Activated CD8-positive, alpha-beta memory T cell treated with anti-CD3 and anti-CD28 coated beads, Interleukin-2, amount 10 ng/mL, durations not matched to agents 7 days and 5 days (primary cell): ENCODE data around the gene KCNMB2. TPM values are rescaled to one million over a fixed set of nuclear protein-coding genes. Genes with fewer than 3 reads are reported as not detected.
"Not testable (repeated sequence)": the region's sequence is repeated elsewhere in the genome, so short reads cannot be mapped to it uniquely, and the experiment has no call there.

Source experiments
- ATAC-seq: fragments of 150-1000 bp; cut with Tn5 transposase; one replicate; pipeline ENCODE4 v1.10.0; 2021; ENCODE audit warnings: moderate library complexity
- CTCF ChIA-PET: fragments of 350-600 bp; sonication (Branson Sonifier 250); formaldehyde crosslinking; loops from one replicate; lab custom pipeline; 2021; ENCODE audit warnings: antibody characterized with exemption; lab: Charles Lee
- DNase-seq: peaks from one replicate; pipeline ENCODE4 v3.0.0-alpha.2; 2020
- H3K27ac Mint-ChIP-seq: one replicate; pipeline ENCODE4 v1.8.0; 2021; ENCODE audit warnings: mild to moderate bottlenecking, mixed read lengths
- H3K27me3 Mint-ChIP-seq: one replicate; pipeline ENCODE4 v1.8.0; 2021; ENCODE audit warnings: mixed read lengths
- H3K36me3 Mint-ChIP-seq: one replicate; pipeline ENCODE4 v1.8.0; 2021; ENCODE audit warnings: mild to moderate bottlenecking, mixed read lengths
- H3K4me1 Mint-ChIP-seq: one replicate; pipeline ENCODE4 v1.8.0; 2021; ENCODE audit warnings: mixed read lengths
- H3K4me3 Mint-ChIP-seq: one replicate; pipeline ENCODE4 v1.8.0; 2021; ENCODE audit warnings: mild to moderate bottlenecking, moderate library complexity, mixed read lengths
- H3K9me3 Mint-ChIP-seq: one replicate; pipeline ENCODE4 v1.8.0; 2022; ENCODE audit warnings: low read depth, mixed read lengths
- total RNA-seq, 2 experiments: library from RNA; stranded (reverse); gene quantifications; one replicate each; pipeline ENCODE4 v1.2.3, GENCODE V29; 2021

Gene KCNMB2
- total RNA-seq, 2 experiments from 2014 or later, result not detected

- Mint-ChIP-seq H3K9me3 (no peaks in the 10 kb centered on the region), H3K27me3 (no peaks in the 10 kb centered on the region), H3K36me3 (no peaks in the 10 kb centered on the region), H3K27ac (no peak overlapping the region), H3K4me1 (no peaks in the 10 kb centered on the region), H3K4me3 (no peak overlapping the region)
- DNase-seq (no peak), ATAC-seq (no peak)
- CTCF ChIA-PET, result no interaction called here
Measured at GRCh38 chr3:178714925-178715832, 178.9 kb downstream of the KCNMB2 start.

- H3K27ac Mint-ChIP-seq, result no peak overlapping the region
- no peak overlapping the region for H3K4me3 Mint-ChIP-seq
- H3K36me3 Mint-ChIP-seq, result no peaks in the 10 kb centered on the region
- DNase-seq (no peak), ATAC-seq (no peak)
- CTCF ChIA-PET, result no interaction called here
- H3K27me3 Mint-ChIP-seq, result no peaks in the 10 kb centered on the region
- no peaks in the 10 kb centered on the region for H3K9me3 Mint-ChIP-seq
- H3K4me1 Mint-ChIP-seq, result no peaks in the 10 kb centered on the region
Measured at GRCh38 chr3:178718995-178719635, 182.9 kb downstream of the KCNMB2 start.

GRCh38 chr3:178732824-178733223 lies 196.6 kb downstream of the KCNMB2 start:
- ATAC-seq (no peak), DNase-seq (no peak)
- CTCF ChIA-PET, result no interaction called here
- H3K9me3 Mint-ChIP-seq, result no peaks in the 10 kb centered on the region
- no peaks in the 10 kb centered on the region for H3K27me3 Mint-ChIP-seq
- H3K4me3 Mint-ChIP-seq, result no peak overlapping the region
- no peaks in the 10 kb centered on the region for H3K36me3 Mint-ChIP-seq
- no peak overlapping the region for H3K27ac Mint-ChIP-seq
- no peaks in the 10 kb centered on the region for H3K4me1 Mint-ChIP-seq

- DNase-seq, result no peak
- H3K4me1 Mint-ChIP-seq, result no peaks in the 10 kb centered on the region
- H3K36me3 Mint-ChIP-seq, result no peaks in the 10 kb centered on the region
- CTCF ChIA-PET, result no interaction called here
- H3K4me3 Mint-ChIP-seq, result no peak overlapping the region
- ATAC-seq, result no peak
- H3K27ac Mint-ChIP-seq, result no peak overlapping the region
- no peaks in the 10 kb centered on the region for H3K9me3 Mint-ChIP-seq
- H3K27me3 Mint-ChIP-seq, result no peaks in the 10 kb centered on the region
Measured at GRCh38 chr3:178735032-178735674, 198.9 kb downstream of the KCNMB2 start.

GRCh38 chr3:178736300-178736699 lies 200.1 kb downstream of the KCNMB2 start:
- no peak overlapping the region for H3K27ac Mint-ChIP-seq
- CTCF ChIA-PET, result no interaction called here
- no peak overlapping the region for H3K4me3 Mint-ChIP-seq
- no peaks in the 10 kb centered on the region for H3K27me3 Mint-ChIP-seq
- no peak for ATAC-seq
- H3K36me3 Mint-ChIP-seq, result no peaks in the 10 kb centered on the region
- no peak for DNase-seq
- no peaks in the 10 kb centered on the region for H3K4me1 Mint-ChIP-seq
- no peaks in the 10 kb centered on the region for H3K9me3 Mint-ChIP-seq

GRCh38 chr3:178739720-178740119 lies 203.5 kb downstream of the KCNMB2 start:
- ATAC-seq, result no peak
- Mint-ChIP-seq H3K27ac (no peak overlapping the region), H3K27me3 (no peaks in the 10 kb centered on the region), H3K9me3 (no peaks in the 10 kb centered on the region), H3K4me1 (no peaks in the 10 kb centered on the region), H3K36me3 (no peaks in the 10 kb centered on the region), H3K4me3 (no peak overlapping the region)
- CTCF ChIA-PET, result no interaction called here
- no peak for DNase-seq

- Mint-ChIP-seq H3K27me3 (no peaks in the 10 kb centered on the region), H3K9me3 (no peaks in the 10 kb centered on the region), H3K27ac (no peak overlapping the region), H3K4me1 (no peaks in the 10 kb centered on the region), H3K36me3 (no peaks in the 10 kb centered on the region), H3K4me3 (no peak overlapping the region)
- CTCF ChIA-PET, result no interaction called here
- no peak for ATAC-seq
- DNase-seq, result no peak
Measured at GRCh38 chr3:178741020-178741419, 204.8 kb downstream of the KCNMB2 start.

GRCh38 chr3:178743297-178743696 lies 207.1 kb downstream of the KCNMB2 start:
- H3K27ac Mint-ChIP-seq, result no peak overlapping the region
- H3K4me3 Mint-ChIP-seq, result no peak overlapping the region
- ATAC-seq (no peak), DNase-seq (no peak)
- H3K36me3 Mint-ChIP-seq, result no peaks in the 10 kb centered on the region
- peaks cover 3% of the 10 kb centered on the region for H3K9me3 Mint-ChIP-seq
- no peaks in the 10 kb centered on the region for H3K4me1 Mint-ChIP-seq
- H3K27me3 Mint-ChIP-seq, result no peaks in the 10 kb centered on the region
- CTCF ChIA-PET, result no interaction called here

- DNase-seq, CTCF ChIA-PET, H3K4me1 Mint-ChIP-seq, H3K9me3 Mint-ChIP-seq, H3K36me3 Mint-ChIP-seq, ATAC-seq, H3K27me3 Mint-ChIP-seq, H3K27ac Mint-ChIP-seq, H3K4me3 Mint-ChIP-seq: not testable (repeated sequence)
Measured at GRCh38 chr3:178745861-178746655, 209.8 kb downstream of the KCNMB2 start.

- no peak for ATAC-seq
- Mint-ChIP-seq H3K27me3 (no peaks in the 10 kb centered on the region), H3K36me3 (no peaks in the 10 kb centered on the region), H3K27ac (no peak overlapping the region), H3K4me1 (no peaks in the 10 kb centered on the region), H3K9me3 (peaks cover 3% of the 10 kb centered on the region), H3K4me3 (no peak overlapping the region)
- DNase-seq, result no peak
- CTCF ChIA-PET, result no interaction called here
Measured at GRCh38 chr3:178748874-178749273, 212.6 kb downstream of the KCNMB2 start.

- Mint-ChIP-seq H3K4me1 (no peaks in the 10 kb centered on the region), H3K9me3 (peaks cover 3% of the 10 kb centered on the region), H3K4me3 (no peak overlapping the region), H3K36me3 (no peaks in the 10 kb centered on the region), H3K27me3 (no peaks in the 10 kb centered on the region), H3K27ac (no peak overlapping the region)
- CTCF ChIA-PET, result no interaction called here
- ATAC-seq (no peak), DNase-seq (no peak)
Measured at GRCh38 chr3:178749471-178749870, 213.2 kb downstream of the KCNMB2 start.

- Mint-ChIP-seq H3K4me1 (no peaks in the 10 kb centered on the region), H3K9me3 (peaks cover 3% of the 10 kb centered on the region), H3K36me3 (no peaks in the 10 kb centered on the region), H3K4me3 (no peak overlapping the region), H3K27ac (no peak overlapping the region), H3K27me3 (no peaks in the 10 kb centered on the region)
- no peak for ATAC-seq
- DNase-seq, result no peak
- CTCF ChIA-PET, result no interaction called here
Measured at GRCh38 chr3:178750639-178751300, 214.5 kb downstream of the KCNMB2 start.

- H3K27ac Mint-ChIP-seq, result no peak overlapping the region
- no peak overlapping the region for H3K4me3 Mint-ChIP-seq
- no peaks in the 10 kb centered on the region for H3K27me3 Mint-ChIP-seq
- CTCF ChIA-PET, result no interaction called here
- DNase-seq (no peak), ATAC-seq (no peak)
- H3K9me3 Mint-ChIP-seq, result no peaks in the 10 kb centered on the region
- no peaks in the 10 kb centered on the region for H3K36me3 Mint-ChIP-seq
- no peaks in the 10 kb centered on the region for H3K4me1 Mint-ChIP-seq
Measured at GRCh38 chr3:178752843-178753242, 216.6 kb downstream of the KCNMB2 start.
